H1 (cell line): ENCODE measurements around the gene KCNK13. TPM values are rescaled to one million over a fixed set of nuclear protein-coding genes. Genes with fewer than 3 reads are reported as not detected.

Source experiments
- BACH1 ChIP-seq: IDR thresholded peaks from 2 replicates; pipeline ENCODE4 v1.6.1; 2012; ENCODE audit warnings: low read length, improper control_type of control experiment
- CBX8 ChIP-seq: fragments of 300-800, 300-1000 bp; sonication (generic); IDR thresholded peaks from 2 replicates; pipeline ENCODE4 v1.7.1; 2016; ENCODE audit warnings: low read depth, low read length, borderline replicate concordance
- FOSL1 ChIP-seq: IDR thresholded peaks from 2 replicates; pipeline ENCODE4 v1.6.1; 2011; ENCODE audit warnings: mild to moderate bottlenecking, low read depth, low read length, moderate library complexity; ENCODE audit not compliant: insufficient read depth
- PHF8 ChIP-seq: fragments of 200-600 bp; sonication (generic); conservative IDR thresholded peaks from 2 replicates; pipeline ENCODE4 v1.7.1; 2012; ENCODE audit warnings: low read depth, mild to moderate bottlenecking, inconsistent platforms, low read length, moderate library complexity
- POLR2A ChIP-seq, 2 experiments: IDR thresholded peaks; 1 replicate in 1 of 2; 2 replicates in 1 of 2; pipeline ENCODE4 v1.6.1; 2011; ENCODE audit warnings: low read depth in 2 of 2, low read length in 2 of 2, mild to moderate bottlenecking in 2 of 2; ENCODE audit errors: control extremely low read depth in 1 of 2
- USF2 ChIP-seq: IDR thresholded peaks from 2 replicates; pipeline ENCODE4 v1.6.1; 2011; ENCODE audit warnings: low read length, improper control_type of control experiment
- polyA plus RNA-seq, 7 experiments: library from polyadenylated mRNA; depleted of rRNA in 3 of 7; stranded (reverse) in 5 of 7; unstranded in 2 of 7; fragments of >200 nt in 5 of 7; fragments of 200-250 nt in 2 of 7; gene quantifications; 1 replicate in 5 of 7; 2 replicates in 1 of 7; 4 replicates in 1 of 7; pipeline versions ENCODE4 v1.2.1 to v1.2.3, GENCODE V29; 2011 to 2013; ENCODE audit warnings: missing spikeins in 2 of 7, mixed read lengths in 2 of 7
- total RNA-seq: library from RNA; stranded (reverse); fragmentation: NEBNext Ultra II Directional; extraction: Animal tissue kit (Norgen Biotek cat#: 25700); gene quantifications from 2 replicates; pipeline ENCODE4 v1.2.1, GENCODE V29; 2021

Gene KCNK13
- total and polyA plus RNA-seq, 2 of the 8 experiments (the other 6 are each of a cell fraction or from before 2014, with no cell fraction given), result 0.39 to 0.48 TPM

- TF ChIP-seq FOSL1 (no peak), PHF8 (no peak), CBX8 (no peak), BACH1 (no peak), POLR2A (IDR thresholded peaks at IDR 0.05; ENCODE audit: control extremely low read depth in 1 of 2, low read depth in 2 of 2, low read length in 2 of 2) (no peak), USF2 (no peak)
These were observed 99.3 kb downstream of the KCNK13 start (continued) for GRCh38 chr14:90161129-90161528.
